Endothelial cell of umbilical vein (primary cell): ENCODE data around the gene REC8.

ENCODE experiments used
- EZH2 ChIP-seq: IDR thresholded peaks from 2 replicates; pipeline ENCODE4 v1.6.1; 2012; ENCODE audit warnings: borderline replicate concordance, low read depth, mild to moderate bottlenecking, moderate library complexity, low read length, inconsistent platforms; ENCODE audit not compliant: severe bottlenecking
- JUN ChIP-seq: IDR thresholded peaks from 2 replicates; pipeline ENCODE4 v1.6.1; 2011; ENCODE audit warnings: borderline replicate concordance, low read depth; ENCODE audit not compliant: insufficient read length, insufficient read depth
- MYC ChIP-seq: IDR thresholded peaks from one replicate; pipeline ENCODE4 v1.6.1; 2011; ENCODE audit warnings: mild to moderate bottlenecking, low read depth, low read length
- POLR2A ChIP-seq: IDR thresholded peaks from 2 replicates; pipeline ENCODE4 v1.6.1; 2012; ENCODE audit warnings: low read depth, mild to moderate bottlenecking, control low read depth, low read length
- TF ChIP-seq, protein P1 (sequence below), 2 donors: IDR thresholded peaks; 1 replicate in 1 of 2; 2 replicates in 1 of 2; pipeline ENCODE4 v1.5.1; 2011; ENCODE audit warnings: low read length in 2 of 2, mild to moderate bottlenecking in 2 of 2, moderate library complexity in 2 of 2, control low read depth in 1 of 2, inconsistent platforms in 1 of 2, low read depth in 1 of 2; ENCODE audit not compliant: insufficient read depth in 1 of 2; ENCODE audit errors: extremely low read depth in 1 of 2
- TF ChIP-seq, protein P2 (sequence below): IDR thresholded peaks from 2 replicates; pipeline ENCODE4 v1.6.1; 2011; ENCODE audit not compliant: insufficient read depth, insufficient read length

DNA sequence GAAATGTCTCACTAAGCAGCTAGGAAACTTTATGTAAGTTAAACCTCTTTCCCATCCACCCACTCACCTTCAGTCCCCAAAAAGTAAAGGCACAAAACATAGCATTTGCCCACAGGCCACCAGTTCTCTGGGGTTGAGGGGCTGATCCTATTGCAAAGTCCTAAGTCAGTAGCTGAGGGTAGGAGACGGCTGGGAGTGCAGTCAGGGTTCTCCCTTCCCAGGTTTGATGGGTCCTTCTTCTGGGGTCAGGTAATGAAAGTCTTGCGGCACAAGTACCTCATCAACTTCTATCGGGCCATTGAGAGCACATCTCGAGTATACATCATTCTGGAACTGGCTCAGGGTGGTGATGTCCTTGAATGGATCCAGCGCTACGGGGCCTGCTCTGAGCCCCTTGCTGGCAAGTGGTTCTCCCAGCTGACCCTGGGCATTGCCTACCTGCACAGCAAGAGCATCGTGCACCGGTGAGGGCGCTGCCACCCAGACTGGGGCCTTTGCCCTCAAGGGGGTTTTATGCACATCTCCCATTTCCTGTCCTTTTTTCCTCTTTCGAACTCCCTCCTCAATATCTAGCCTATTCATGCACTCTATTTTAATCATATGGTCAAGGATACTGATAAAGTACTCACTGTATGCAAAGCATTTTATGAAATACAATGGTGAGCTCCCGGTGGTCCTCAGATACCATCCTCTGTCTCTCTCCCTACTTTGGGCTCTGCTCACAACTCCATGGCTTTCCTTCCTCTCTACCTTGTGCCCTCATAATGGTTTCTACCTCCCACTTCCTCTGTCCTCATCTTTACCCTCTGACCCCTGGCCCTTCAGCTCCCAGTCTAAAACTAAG is 34.6 kb downstream of the REC8 start:
- no peak for TF ChIP-seq EZH2
- TF ChIP-seq, protein P1, sequence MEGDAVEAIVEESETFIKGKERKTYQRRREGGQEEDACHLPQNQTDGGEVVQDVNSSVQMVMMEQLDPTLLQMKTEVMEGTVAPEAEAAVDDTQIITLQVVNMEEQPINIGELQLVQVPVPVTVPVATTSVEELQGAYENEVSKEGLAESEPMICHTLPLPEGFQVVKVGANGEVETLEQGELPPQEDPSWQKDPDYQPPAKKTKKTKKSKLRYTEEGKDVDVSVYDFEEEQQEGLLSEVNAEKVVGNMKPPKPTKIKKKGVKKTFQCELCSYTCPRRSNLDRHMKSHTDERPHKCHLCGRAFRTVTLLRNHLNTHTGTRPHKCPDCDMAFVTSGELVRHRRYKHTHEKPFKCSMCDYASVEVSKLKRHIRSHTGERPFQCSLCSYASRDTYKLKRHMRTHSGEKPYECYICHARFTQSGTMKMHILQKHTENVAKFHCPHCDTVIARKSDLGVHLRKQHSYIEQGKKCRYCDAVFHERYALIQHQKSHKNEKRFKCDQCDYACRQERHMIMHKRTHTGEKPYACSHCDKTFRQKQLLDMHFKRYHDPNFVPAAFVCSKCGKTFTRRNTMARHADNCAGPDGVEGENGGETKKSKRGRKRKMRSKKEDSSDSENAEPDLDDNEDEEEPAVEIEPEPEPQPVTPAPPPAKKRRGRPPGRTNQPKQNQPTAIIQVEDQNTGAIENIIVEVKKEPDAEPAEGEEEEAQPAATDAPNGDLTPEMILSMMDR (IDR thresholded peaks at IDR 0.05; ENCODE audit: extremely low read depth in 1 of 2, insufficient read depth in 1 of 2, low read depth in 1 of 2, low read length in 2 of 2) = no peak
- TF ChIP-seq, protein P2, sequence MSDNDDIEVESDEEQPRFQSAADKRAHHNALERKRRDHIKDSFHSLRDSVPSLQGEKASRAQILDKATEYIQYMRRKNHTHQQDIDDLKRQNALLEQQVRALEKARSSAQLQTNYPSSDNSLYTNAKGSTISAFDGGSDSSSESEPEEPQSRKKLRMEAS = no peak
- no peak for TF ChIP-seq JUN
- no peak for TF ChIP-seq MYC
- no peak for TF ChIP-seq POLR2A
